Gastroesophageal sphincter (tissue), 4 donors: ENCODE measurements around the gene GTF3A. TPM values are rescaled to one million over a fixed set of nuclear protein-coding genes. Genes with fewer than 3 reads are reported as not detected.

Experiments used
- small RNA-seq, 4 donors: library from RNA; depleted of rRNA; stranded (forward); fragments of <200 nt; gene quantifications; one replicate each; pipeline ENCODE3, GENCODE V24; 2016
- total RNA-seq, 4 donors: library from RNA; depleted of rRNA; stranded (reverse); fragments of >200 nt; gene quantifications; one replicate each; pipeline ENCODE4 v1.1.0, GENCODE V29; 2016

Gene GTF3A
- total RNA-seq, 4 donors from 2014 or later: 90.5 to 151 (median 120) TPM

Small RNA genes lying within 50 kb of the gene (small RNA-seq; reads per million reads assigned to genes)
- gene RNY1P1: 0 reads per million in 4 donors

Other genes starting within 250 kb of the GTF3A start
- gene RPL21, start 173.1 kb upstream of the GTF3A start, total RNA-seq: 1,000 to 10,000 TPM in 3 of 4 donors, 100 to 1,000 TPM in 1; 336 to 1,611 (median 1,228) TPM
- gene RASL11A, start 153.8 kb upstream of the GTF3A start, total RNA-seq: 10 to 100 TPM; 12.8 to 53.6 (median 35.4) TPM
- 10 to 100 TPM; 40.1 to 72.0 (median 56.3) TPM for gene MTIF3, start 25.9 kb downstream of the GTF3A start, total RNA-seq
- 10 to 100 TPM; 10.6 to 16.0 (median 14.0) TPM for gene LNX2, start 195.9 kb downstream of the GTF3A start, total RNA-seq
- 100 to 1,000 TPM; 115 to 137 (median 133) TPM for gene POLR1D, start 197.3 kb downstream of the GTF3A start, total RNA-seq